IMR-90 (cell line): ENCODE data around the gene PRMT7. TPM values are rescaled to one million over a fixed set of nuclear protein-coding genes. Genes with fewer than 3 reads are reported as not detected.

ENCODE experiments used
- ATAC-seq: fragments of 200-7000 bp; cut with Tn5 transposase; 2 replicates; pipeline ENCODE4 v1.9.1; 2020; ENCODE audit warnings: low read depth, mild to moderate bottlenecking, moderate library complexity
- BruUV-seq: library from RNA; stranded (reverse); fragments of 400-500 nt; replicated peaks from 2 replicates; lab custom pipeline; 2021; lab: Mats Ljungman, UMichigan
- CTCF ChIA-PET: fragments of 300-600 bp; formaldehyde crosslinking; extraction: SDS; loops from one replicate; lab custom pipeline; 2021; ENCODE audit warnings: antibody characterized with exemption; lab: Yijun Ruan, JAX
- POLR2A ChIA-PET: fragments of 300-600 bp; sonication (Branson Sonifier 250); formaldehyde crosslinking; loops from one replicate; lab custom pipeline; 2022; ENCODE audit warnings: antibody characterized with exemption; ENCODE audit not compliant: unreplicated experiment; lab: Charles Lee
- DNase-seq: peaks from one replicate; pipeline ENCODE4 v3.0.0; 2013
- H2AFZ ChIP-seq: replicated peaks from 2 replicates; pipeline ENCODE3; 2013; ENCODE audit warnings: low read length, mild to moderate bottlenecking; ENCODE audit not compliant: poor library complexity
- H2AK5ac ChIP-seq: 2 replicates; pipeline ENCODE4 v1.6.1; 2013; ENCODE audit warnings: low read depth, low read length, inconsistent platforms
- H2AK9ac ChIP-seq: replicated peaks from 2 replicates; pipeline ENCODE3; 2013; ENCODE audit warnings: mild to moderate bottlenecking, low read depth, low read length, moderate library complexity; ENCODE audit not compliant: poor library complexity
- H2BK120ac ChIP-seq: 2 replicates; pipeline ENCODE4 v1.6.1; 2013; ENCODE audit warnings: low read depth, low read length, inconsistent platforms
- H2BK15ac ChIP-seq: 3 replicates; pipeline ENCODE4 v1.6.1; 2013; ENCODE audit warnings: low read depth, low read length, inconsistent platforms
- H2BK20ac ChIP-seq: 2 replicates; pipeline ENCODE4 v1.6.1; 2013; ENCODE audit warnings: low read depth, mild to moderate bottlenecking, inconsistent platforms, low read length, moderate library complexity
- H2BK5ac ChIP-seq: 2 replicates; pipeline ENCODE4 v1.6.1; 2013; ENCODE audit warnings: mild to moderate bottlenecking, low read depth, low read length, inconsistent platforms; ENCODE audit not compliant: poor library complexity, severe bottlenecking
- H3K14ac ChIP-seq: replicated peaks from 2 replicates; pipeline ENCODE4 v1.6.1; 2013; ENCODE audit warnings: low read depth, low read length, inconsistent platforms
- H3K18ac ChIP-seq: 2 replicates; pipeline ENCODE4 v1.6.1; 2013; ENCODE audit warnings: low read depth, low read length, control low read depth
- H3K23ac ChIP-seq: 2 replicates; pipeline ENCODE4 v1.6.1; 2013; ENCODE audit warnings: low read depth, low read length, inconsistent platforms
- H3K27ac ChIP-seq: 2 replicates; pipeline ENCODE4 v1.5.1; 2013; ENCODE audit warnings: mild to moderate bottlenecking, control low read depth, low read length; ENCODE audit not compliant: insufficient read depth
- H3K27me3 ChIP-seq: 2 replicates; pipeline ENCODE4 v1.6.1; 2013; ENCODE audit warnings: low read length; ENCODE audit not compliant: control insufficient read depth, insufficient read depth
- H3K36me3 ChIP-seq: 2 replicates; pipeline ENCODE4 v1.6.1; 2013; ENCODE audit warnings: low read length, mixed read lengths; ENCODE audit not compliant: control insufficient read depth, insufficient read depth
- H3K4ac ChIP-seq: 2 replicates; pipeline ENCODE4 v1.6.1; 2013; ENCODE audit warnings: low read depth, low read length, inconsistent platforms
- H3K4me1 ChIP-seq: 2 replicates; pipeline ENCODE4 v1.6.1; 2013; ENCODE audit warnings: low read length, mixed read lengths; ENCODE audit not compliant: control insufficient read depth, insufficient read depth
- H3K4me2 ChIP-seq: 2 replicates; pipeline ENCODE4 v1.6.1; 2013; ENCODE audit warnings: low read depth, mild to moderate bottlenecking, control low read depth, low read length, moderate library complexity
- H3K4me3 ChIP-seq: 2 replicates; pipeline ENCODE4 v1.5.1; 2013; ENCODE audit warnings: low read depth, mild to moderate bottlenecking, control low read depth, low read length, moderate library complexity; ENCODE audit not compliant: insufficient read depth
- H3K56ac ChIP-seq: 2 replicates; pipeline ENCODE4 v1.6.1; 2013; ENCODE audit warnings: low read length, inconsistent platforms; ENCODE audit not compliant: insufficient read depth; ENCODE audit errors: extremely low read depth
- H3K79me1 ChIP-seq, 2 experiments: 2 replicates each; pipeline ENCODE4 v1.6.1; 2013; ENCODE audit warnings: low read length in 2 of 2, inconsistent platforms in 1 of 2, low read depth in 1 of 2
- H3K9ac ChIP-seq: 2 replicates; pipeline ENCODE4 v1.6.1; 2013; ENCODE audit warnings: low read depth, low read length, control low read depth
- H3K9me1 ChIP-seq: 2 replicates; pipeline ENCODE4 v1.6.1; 2013; ENCODE audit warnings: low read length, inconsistent platforms; ENCODE audit not compliant: insufficient read depth
- H3K9me3 ChIP-seq: 2 replicates; pipeline ENCODE4 v1.6.1; 2013; ENCODE audit warnings: low read length; ENCODE audit not compliant: control insufficient read depth, insufficient read depth
- H4K20me1 ChIP-seq: 2 replicates; pipeline ENCODE4 v1.6.1; 2013; ENCODE audit warnings: low read length, inconsistent platforms; ENCODE audit not compliant: insufficient read depth
- H4K5ac ChIP-seq: 2 replicates; pipeline ENCODE4 v1.6.1; 2013; ENCODE audit warnings: mild to moderate bottlenecking, low read depth, low read length, control low read depth
- H4K8ac ChIP-seq, 2 experiments: 2 replicates each; pipeline ENCODE4 v1.6.1; 2013; ENCODE audit warnings: low read depth in 2 of 2, low read length in 2 of 2, control low read depth in 1 of 2, inconsistent platforms in 1 of 2
- H4K91ac ChIP-seq: 2 replicates; pipeline ENCODE4 v1.6.1; 2013; ENCODE audit warnings: low read depth, low read length, inconsistent platforms; ENCODE audit not compliant: insufficient read depth
- BHLHE40 ChIP-seq: fragments of 150-350 bp; IDR thresholded peaks from 2 replicates; pipeline ENCODE4 v1.6.1; 2016; ENCODE audit warnings: mild to moderate bottlenecking, low read depth, low read length
- CEBPB ChIP-seq: IDR thresholded peaks from 2 replicates; pipeline ENCODE4 v1.6.1; 2012; ENCODE audit warnings: low read depth, low read length, improper control_type of control experiment
- CHD1 ChIP-seq: IDR thresholded peaks from 2 replicates; pipeline ENCODE4 v1.6.1; 2012; ENCODE audit warnings: low read depth, low read length, improper control_type of control experiment
- CTCF ChIP-seq: conservative IDR thresholded peaks from 2 replicates; pipeline ENCODE4 v1.5.1; 2012; ENCODE audit warnings: mild to moderate bottlenecking, low read depth, low read length, improper control_type of control experiment
- ELK1 ChIP-seq: fragments of 150-350 bp; IDR thresholded peaks from 2 replicates; pipeline ENCODE4 v1.6.1; 2016; ENCODE audit warnings: low read depth, mild to moderate bottlenecking, low read length, moderate library complexity, borderline replicate concordance
- FOS ChIP-seq: fragments of 150-350 bp; IDR thresholded peaks from 2 replicates; pipeline ENCODE4 v1.6.1; 2016; ENCODE audit warnings: low read depth, low read length
- MAFK ChIP-seq: IDR thresholded peaks from 2 replicates; pipeline ENCODE4 v1.6.1; 2012; ENCODE audit warnings: low read depth, low read length, improper control_type of control experiment
- MAZ ChIP-seq: IDR thresholded peaks from 2 replicates; pipeline ENCODE4 v1.6.1; 2012; ENCODE audit warnings: low read depth, mild to moderate bottlenecking, low read length, improper control_type of control experiment, moderate library complexity, borderline replicate concordance
- MXI1 ChIP-seq: IDR thresholded peaks from 2 replicates; pipeline ENCODE4 v1.6.1; 2012; ENCODE audit warnings: low read depth, mild to moderate bottlenecking, low read length, moderate library complexity, borderline replicate concordance
- NFE2L2 ChIP-seq: fragments of 150-350 bp; IDR thresholded peaks from 2 replicates; pipeline ENCODE4 v1.6.1; 2016; ENCODE audit warnings: low read depth, mild to moderate bottlenecking, low read length
- POLR2A ChIP-seq: IDR thresholded peaks from 2 replicates; pipeline ENCODE4 v1.6.1; 2012; ENCODE audit warnings: mild to moderate bottlenecking, low read depth, low read length
- RAD21 ChIP-seq: IDR thresholded peaks from 2 replicates; pipeline ENCODE4 v1.6.1; 2012; ENCODE audit warnings: low read length, improper control_type of control experiment
- RCOR1 ChIP-seq: IDR thresholded peaks from 2 replicates; pipeline ENCODE4 v1.6.1; 2012; ENCODE audit warnings: mild to moderate bottlenecking, low read length, improper control_type of control experiment; ENCODE audit not compliant: insufficient replicate concordance
- RFX5 ChIP-seq: IDR thresholded peaks from 2 replicates; pipeline ENCODE4 v1.8.0; 2012; ENCODE audit warnings: low read depth, mild to moderate bottlenecking, low read length, moderate library complexity
- SMC3 ChIP-seq: fragments of 150-350 bp; IDR thresholded peaks from 2 replicates; pipeline ENCODE4 v1.6.1; 2016; ENCODE audit warnings: low read depth, mild to moderate bottlenecking, antibody characterized with exemption, low read length, moderate library complexity
- USF2 ChIP-seq: fragments of 150-350 bp; IDR thresholded peaks from 2 replicates; pipeline ENCODE4 v1.6.1; 2017; ENCODE audit warnings: mild to moderate bottlenecking, antibody characterized with exemption, low read length, low read depth
- WGBS, 2 experiments: methylation state at CpG; one replicate each; pipeline versions ENCODE4 v1.1.5 to v1.1.7; 2013; ENCODE audit warnings: missing lambda C conversion rate in 2 of 2; ENCODE audit not compliant: insufficient read length in 1 of 2; ENCODE audit errors: extremely low coverage in 2 of 2; 5-methylcytosine and 5-hydroxymethylcytosine counted together
- dilution Hi-C: fragments of 300-500 bp; cut with HindIII; formaldehyde crosslinking; loops from one replicate; pipeline ENCODE4 v1.14.3; 2018; ENCODE audit warnings: low sequenced_read_pairs; ENCODE audit not compliant: unreplicated experiment
- in situ Hi-C: fragments of 300-500 bp; cut with MboI; formaldehyde crosslinking; loops from 3 replicates; pipeline ENCODE4 v1.14.3; 2019; ENCODE audit warnings: low sequenced_read_pairs, inconsistent platforms, mixed read lengths
- intact Hi-C: fragments of 100-400 bp; cut with micrococcal nuclease; formaldehyde crosslinking; loops from 2 replicates; pipeline ENCODE4 v1.10.0; 2022
- polyA plus RNA-seq, 3 experiments: library from polyadenylated mRNA; depleted of rRNA; stranded (reverse); fragments of >200 nt; gene quantifications; 2 replicates each; pipeline ENCODE4 v1.2.3, GENCODE V29; 2012; ENCODE audit warnings: low replicate concordance in 1 of 3
- total RNA-seq: library from RNA; depleted of rRNA; stranded (reverse); fragments of >200 nt; gene quantifications from 2 replicates; pipeline ENCODE4 v1.2.3, GENCODE V29; 2012

Gene PRMT7
- total and polyA plus RNA-seq, 2 of the 4 experiments (the other 2 are of a cell fraction) = 63.1 to 68.6 TPM

GRCh38 chr16:68372806-68373205, 62.0 kb downstream of the PRMT7 start:
- Histone ChIP-seq H3K4ac (no peak overlapping the region), H2BK20ac (no peak overlapping the region), H3K4me2 (no peak overlapping the region), H3K27ac (no peak overlapping the region), H2AFZ (no peak overlapping the region), H3K79me1 (no peaks in the 10 kb centered on the region), H2AK5ac (no peak overlapping the region), H2AK9ac (no peak overlapping the region), H3K9ac (no peak overlapping the region), H3K27me3 (peaks cover 48% of the 10 kb centered on the region), H3K23ac (no peak overlapping the region), H4K91ac (no peak overlapping the region), H2BK120ac (no peak overlapping the region), H4K8ac (no peak overlapping the region), H3K56ac (no peak overlapping the region), H4K20me1 (no peaks in the 10 kb centered on the region), H3K36me3 (no peaks in the 10 kb centered on the region), H2BK15ac (no peak overlapping the region), H3K18ac (no peak overlapping the region), H3K4me3 (no peak overlapping the region), H4K5ac (no peak overlapping the region), H3K9me1 (no peaks in the 10 kb centered on the region), H3K14ac (no peak overlapping the region), H3K4me1 (no peaks in the 10 kb centered on the region), H2BK5ac (no peak overlapping the region), H3K9me3 (no peaks in the 10 kb centered on the region)
- WGBS, 2 experiments = 95% methylated on average over 3 of the region's 8 CpGs; no CpG with 5 or more reads in 1 of the 2 experiments
- no TSS peak for BruUV-seq
- in situ Hi-C loops = no loop called here
- dilution Hi-C loops = no loop called here
- POLR2A ChIA-PET = no interaction called here
- TF ChIP-seq USF2 = no peak
- no peak for TF ChIP-seq CHD1
- no peak for TF ChIP-seq RFX5
- no peak for TF ChIP-seq BHLHE40
- no peak for TF ChIP-seq SMC3
- TF ChIP-seq MAFK = no peak
- TF ChIP-seq ELK1 = no peak
- no peak for TF ChIP-seq POLR2A
- no peak for TF ChIP-seq CEBPB
- no peak for TF ChIP-seq MXI1
- no peak for TF ChIP-seq RCOR1
- TF ChIP-seq RAD21 = no peak
- TF ChIP-seq NFE2L2 = no peak
- TF ChIP-seq MAZ = no peak
- no peak for TF ChIP-seq FOS
- no peak for TF ChIP-seq CTCF
- CTCF ChIA-PET = interaction anchor here (0.5 kb wide), 1 partner anchor 453 kb away, joined by 3 read pairs; no protein-coding TSS in a partner anchor
- ATAC-seq (no peak), DNase-seq (no peak)
- intact Hi-C loops = no loop called here
